ENCODE results near the gene KIF26A. TPM values are rescaled to one million over a fixed set of nuclear protein-coding genes. Genes with fewer than 3 reads are reported as not detected.

KIF26A gene
- total RNA-seq, 3 donors from 2014 or later = 1.4 to 4.6 (median 2.2) TPM

GRCh38 chr14:104157016-104157928 is 18.9 kb downstream of the KIF26A start:
- Histone ChIP-seq H3K36me3 (no peaks in the 10 kb centered on the region), H3K4me1 (no peaks in the 10 kb centered on the region), H3K27ac (no peak overlapping the region), H3K4me3 (no peak overlapping the region), H3K9me3 (no peaks in the 10 kb centered on the region), H3K27me3 (no peaks in the 10 kb centered on the region)
- no peak for TF ChIP-seq CTCF (IDR thresholded peaks at IDR 0.05)
- TF ChIP-seq POLR2AphosphoS5 (IDR thresholded peaks at IDR 0.05) = no peak
- TF ChIP-seq POLR2A (IDR thresholded peaks at IDR 0.05) = no peak
- no peak for DNase-seq (ENCODE audit: low spot score in 2 of 2)
- intact Hi-C loops (cut with DNase I; ENCODE audit: low total_unique reads) = loop anchor here (5.0 kb wide), 1 partner anchor 655 kb away; no protein-coding TSS in a partner anchor

GRCh38 chr14:104158827-104159798 is 20.7 kb downstream of the KIF26A start:
- TF ChIP-seq POLR2AphosphoS5 (IDR thresholded peaks at IDR 0.05) (no peak), POLR2A (IDR thresholded peaks at IDR 0.05) (no peak), CTCF (IDR thresholded peaks at IDR 0.05) (no peak)
- Histone ChIP-seq H3K4me1 (no peaks in the 10 kb centered on the region), H3K27ac (no peak overlapping the region), H3K27me3 (no peaks in the 10 kb centered on the region), H3K4me3 (no peak overlapping the region), H3K36me3 (no peaks in the 10 kb centered on the region), H3K9me3 (no peaks in the 10 kb centered on the region)
- intact Hi-C loops (cut with DNase I; ENCODE audit: low total_unique reads) = loop anchor here (5.0 kb wide), 1 partner anchor 657 kb away; no protein-coding TSS in a partner anchor
- DNase-seq (ENCODE audit: low spot score in 2 of 2) = no peak

GRCh38 chr14:104159990-104160389 is 21.6 kb downstream of the KIF26A start:
- no peaks in the 10 kb centered on the region for H3K4me1 ChIP-seq
- no peak overlapping the region for H3K4me3 ChIP-seq
- H3K9me3 ChIP-seq = no peaks in the 10 kb centered on the region
- TF ChIP-seq CTCF (IDR thresholded peaks at IDR 0.05) (no peak), POLR2AphosphoS5 (IDR thresholded peaks at IDR 0.05) (no peak), POLR2A (IDR thresholded peaks at IDR 0.05) (no peak)
- DNase-seq (ENCODE audit: low spot score in 2 of 2) = no peak
- H3K27me3 ChIP-seq = no peaks in the 10 kb centered on the region
- intact Hi-C loops (cut with DNase I; ENCODE audit: low total_unique reads) = loop anchor here (5.0 kb wide), 1 partner anchor 658 kb away; no protein-coding TSS in a partner anchor
- H3K27ac ChIP-seq = no peak overlapping the region
- no peaks in the 10 kb centered on the region for H3K36me3 ChIP-seq

GRCh38 chr14:104161602-104162367 is 23.4 kb downstream of the KIF26A start:
- Histone ChIP-seq H3K9me3 (no peaks in the 10 kb centered on the region), H3K4me3 (no peak overlapping the region), H3K4me1 (no peaks in the 10 kb centered on the region), H3K36me3 (no peaks in the 10 kb centered on the region), H3K27me3 (no peaks in the 10 kb centered on the region), H3K27ac (no peak overlapping the region)
- no peak for TF ChIP-seq POLR2AphosphoS5 (IDR thresholded peaks at IDR 0.05)
- TF ChIP-seq POLR2A (IDR thresholded peaks at IDR 0.05) = no peak
- TF ChIP-seq CTCF (IDR thresholded peaks at IDR 0.05) = no peak
- no peak for DNase-seq (ENCODE audit: low spot score in 2 of 2)
- intact Hi-C loops (cut with DNase I; ENCODE audit: low total_unique reads) = no loop called here

All from breast epithelium (tissue), 4 donors.